BLaER1 treated with 17β-estradiol and CSF1 and Interleukin-3, amounts not matched to agents 10 nM and 100 nM (cell line): ENCODE data around the gene NELFE.
"Not testable (repeated sequence)": the region's sequence is repeated elsewhere in the genome, so short reads cannot be mapped to it uniquely, and the experiment has no call there.

ENCODE experiments used
- H3K27ac ChIP-seq, 11 experiments: shearing (Covaris generic); formaldehyde crosslinking; 2 replicates each; pipeline ENCODE4 v1.8.1; 2022
- H3K27me3 ChIP-seq, 11 experiments: shearing (Covaris generic); formaldehyde crosslinking; 2 replicates each; pipeline ENCODE4 v1.8.1; 2022
- H3K36me3 ChIP-seq, 11 experiments: shearing (Covaris generic); formaldehyde crosslinking; 2 replicates each; pipeline ENCODE4 v1.8.1; 2022
- H3K4me1 ChIP-seq, 10 experiments: shearing (Covaris generic); formaldehyde crosslinking; 2 replicates each; pipeline ENCODE4 v1.8.1; 2022
- H3K4me2 ChIP-seq, 11 experiments: shearing (Covaris generic); formaldehyde crosslinking; 2 replicates each; pipeline ENCODE4 v1.8.1; 2022
- H3K4me3 ChIP-seq, 10 experiments: shearing (Covaris generic); formaldehyde crosslinking; 2 replicates each; pipeline ENCODE4 v1.8.1; 2022
- H3K9ac ChIP-seq, 11 experiments: shearing (Covaris generic); formaldehyde crosslinking; 2 replicates each; pipeline ENCODE4 v1.8.1; 2022
- H3K9me3 ChIP-seq, 11 experiments: shearing (Covaris generic); formaldehyde crosslinking; replicated peaks in 1 of 11; 2 replicates each; pipeline ENCODE4 v1.8.1; 2022
- H4K20me1 ChIP-seq, 11 experiments: shearing (Covaris generic); formaldehyde crosslinking; 2 replicates each; pipeline ENCODE4 v1.8.1; 2022
- Cebpa-rat ChIP-seq, 11 experiments: shearing (Covaris generic); IDR thresholded peaks; 2 replicates each; pipeline ENCODE4 v1.8.1; 2022

NELFE gene

DNA sequence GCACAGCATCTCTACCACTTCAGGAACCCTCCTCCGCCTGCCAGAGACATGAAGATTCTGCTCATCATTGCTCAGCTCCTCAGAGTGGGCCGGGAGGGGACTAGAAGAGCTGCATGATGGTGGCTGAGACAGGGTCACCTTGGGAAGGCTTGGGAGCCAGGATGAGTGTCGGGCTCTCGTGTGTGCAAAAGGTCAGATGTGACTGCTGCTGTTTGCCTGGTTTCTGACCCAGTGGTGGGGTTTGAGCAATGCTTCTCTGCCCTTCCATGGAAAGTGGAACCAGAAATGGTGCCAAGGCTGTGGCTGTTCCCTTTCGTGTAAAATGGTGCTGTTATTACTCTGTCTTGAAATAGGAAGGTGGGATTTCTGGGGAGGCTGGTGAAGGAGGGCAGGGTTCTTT is 22.2 kb upstream of the NELFE start:
- H3K4me2 ChIP-seq, H3K27ac ChIP-seq, H3K4me3 ChIP-seq, H3K4me1 ChIP-seq, H3K27me3 ChIP-seq, H4K20me1 ChIP-seq, H3K9ac ChIP-seq: not testable (repeated sequence)
- Histone ChIP-seq H3K36me3 (peaks cover 0 to 23% (median 13%) of the 10 kb centered on the region in 11 experiments; a peak in 16 of 22 replicates), H3K9me3 (peaks cover 0 to 11% (median 7%) of the 10 kb centered on the region in 11 experiments; a peak in 10 of 22 replicates)

DNA sequence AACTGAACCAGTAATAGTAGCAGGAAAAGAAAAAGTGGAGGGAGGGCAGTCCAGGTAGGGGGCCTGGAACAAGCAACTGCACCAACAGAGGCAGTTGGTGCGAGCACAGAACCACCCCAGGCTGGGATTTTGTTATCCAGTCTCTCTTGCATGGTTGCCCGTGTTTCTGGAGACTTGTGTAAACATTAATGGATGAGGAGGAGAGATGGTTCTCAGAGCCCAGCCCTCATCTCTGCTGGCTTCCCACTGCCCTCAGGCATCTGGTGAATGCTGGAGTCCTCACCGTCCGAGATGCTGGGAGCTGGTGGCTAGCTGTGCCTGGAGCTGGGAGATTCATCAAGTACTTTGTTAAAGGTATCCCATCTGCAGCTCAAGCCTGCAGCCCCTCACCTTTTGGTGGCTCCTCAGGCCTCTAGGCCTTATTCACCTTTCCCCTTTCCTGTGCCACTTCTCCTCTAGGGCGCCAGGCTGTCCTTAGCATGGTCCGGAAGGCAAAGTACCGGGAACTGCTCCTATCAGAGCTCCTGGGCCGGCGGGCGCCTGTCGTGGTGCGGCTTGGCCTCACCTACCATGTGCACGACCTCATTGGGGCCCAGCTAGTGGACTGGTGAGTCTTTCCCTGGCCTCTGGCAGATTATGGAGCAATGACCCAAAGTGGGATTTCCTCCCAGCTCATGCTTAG is 21.6 kb upstream of the NELFE start:
- peaks cover 0 to 18% (median 8%) of the 10 kb centered on the region in 11 experiments; a peak in 10 of 22 replicates for H3K9me3 ChIP-seq
- peaks cover 0 to 25% (median 13%) of the 10 kb centered on the region in 11 experiments; a peak in 17 of 22 replicates for H3K36me3 ChIP-seq
- not testable (repeated sequence) for H3K9ac ChIP-seq, H3K4me3 ChIP-seq, H3K27ac ChIP-seq, H3K27me3 ChIP-seq, H4K20me1 ChIP-seq, H3K4me1 ChIP-seq, H3K4me2 ChIP-seq

- peaks cover 0 to 20% (median 8%) of the 10 kb centered on the region in 11 experiments; a peak in 10 of 22 replicates for H3K9me3 ChIP-seq
- 0 out of 22 replicates have a peak overlapping the region, but pooled peaks of 3 of the 11 experiments have one; percentile 7 to 17 (median 7) for H3K9ac ChIP-seq
- H3K4me3 ChIP-seq: no peak overlapping the region
- H3K4me1 ChIP-seq: peaks cover 0 to 7% (median 0%) of the 10 kb centered on the region in 10 experiments; a peak in 5 of 20 replicates
- H3K36me3 ChIP-seq: peaks cover 0 to 35% (median 13%) of the 10 kb centered on the region in 11 experiments; a peak in 17 of 22 replicates
- no peak overlapping the region for H3K27ac ChIP-seq
- no peaks in the 10 kb centered on the region for H3K27me3 ChIP-seq
- no peak for TF ChIP-seq Cebpa-rat (IDR thresholded peaks at IDR 0.05)
- H4K20me1 ChIP-seq: 0 out of 22 replicates have a peak, but pooled peaks cover 0 to 7% (median 0%) of the 10 kb centered on the region in 11 experiments
- no peak overlapping the region for H3K4me2 ChIP-seq
Observed at GRCh38 chr6:31979238-31979898, 20.6 kb upstream of the NELFE start.

GRCh38 chr6:31978831-31979230 is 20.1 kb upstream of the NELFE start:
- Histone ChIP-seq H3K9ac (peak overlapping the region in 3 of 11 experiments; percentile 22 to 33 (median 29); a peak in 1 of 22 replicates), H3K27ac (no peak overlapping the region), H3K27me3 (no peaks in the 10 kb centered on the region), H3K4me3 (no peak overlapping the region), H3K4me2 (peak overlapping the region in 3 of 11 experiments; percentile 0 to 17 (median 13); a peak in 1 of 22 replicates), H3K9me3 (peaks cover 0 to 20% (median 8%) of the 10 kb centered on the region in 11 experiments; a peak in 10 of 22 replicates), H3K4me1 (peaks cover under 1 to 10% (median 3%) of the 10 kb centered on the region in 10 experiments; a peak in 16 of 20 replicates), H4K20me1 (0 out of 22 replicates have a peak, but pooled peaks cover 0 to 7% (median 0%) of the 10 kb centered on the region in 11 experiments), H3K36me3 (peaks cover 0 to 36% (median 14%) of the 10 kb centered on the region in 11 experiments; a peak in 17 of 22 replicates)
- no peak for TF ChIP-seq Cebpa-rat (IDR thresholded peaks at IDR 0.05)

DNA sequence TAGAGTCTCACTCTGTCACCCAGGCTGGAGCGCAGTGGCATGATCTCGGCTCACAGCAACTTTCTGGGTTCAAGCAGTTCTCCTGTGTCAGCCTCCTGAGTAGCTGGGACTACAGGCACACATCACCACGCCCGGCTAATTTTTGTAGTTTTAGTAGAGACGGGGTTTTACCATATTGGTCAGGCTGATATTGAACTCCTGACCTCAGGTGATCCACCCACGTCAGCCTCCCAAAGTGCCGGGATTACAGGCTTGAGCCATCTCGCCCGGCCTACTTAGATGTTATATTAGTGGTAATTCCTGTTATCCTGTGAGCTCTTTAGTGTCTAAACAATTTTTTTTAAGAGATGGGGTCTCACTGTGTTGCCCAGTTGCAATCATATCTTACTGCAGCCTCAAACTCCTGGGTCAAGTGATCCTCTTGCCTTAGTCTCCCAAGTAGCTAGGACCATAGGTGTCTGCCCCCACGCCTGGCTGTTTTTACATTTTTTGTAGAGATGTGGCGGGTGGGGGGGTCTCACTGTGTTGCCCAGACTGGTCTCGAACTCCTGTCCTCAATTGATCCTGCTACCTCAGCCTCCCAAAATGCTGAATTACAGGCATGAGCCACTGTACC is 19.2 kb upstream of the NELFE start:
- Histone ChIP-seq H3K4me3 (no peak overlapping the region), H4K20me1 (0 out of 22 replicates have a peak, but pooled peaks cover 0 to 7% (median 0%) of the 10 kb centered on the region in 11 experiments), H3K27ac (no peak overlapping the region), H3K9ac (peak overlapping the region in 1 of 11 experiments; percentile 22; a peak in 1 of 22 replicates), H3K9me3 (peaks cover 0 to 20% (median 8%) of the 10 kb centered on the region in 11 experiments; a peak in 10 of 22 replicates), H3K36me3 (peaks cover 0 to 36% (median 14%) of the 10 kb centered on the region in 11 experiments; a peak in 17 of 22 replicates), H3K27me3 (no peaks in the 10 kb centered on the region), H3K4me1 (peaks cover 10 to 19% (median 12%) of the 10 kb centered on the region in 10 experiments), H3K4me2 (no peak overlapping the region)
- TF ChIP-seq Cebpa-rat (IDR thresholded peaks at IDR 0.05): no peak

GRCh38 chr6:31976065-31976464 is 17.3 kb upstream of the NELFE start:
- not testable (repeated sequence) for H3K4me3 ChIP-seq, H3K27me3 ChIP-seq, H4K20me1 ChIP-seq, H3K27ac ChIP-seq, H3K9ac ChIP-seq, H3K4me2 ChIP-seq
- H3K36me3 ChIP-seq: peaks cover 0 to 36% (median 14%) of the 10 kb centered on the region in 11 experiments; a peak in 17 of 22 replicates
- peaks cover 18 to 27% (median 20%) of the 10 kb centered on the region in 10 experiments for H3K4me1 ChIP-seq
- H3K9me3 ChIP-seq: peaks cover 0 to 20% (median 8%) of the 10 kb centered on the region in 11 experiments; a peak in 10 of 22 replicates

GRCh38 chr6:31972709-31973350 is 14.1 kb upstream of the NELFE start:
- no peak for TF ChIP-seq Cebpa-rat (IDR thresholded peaks at IDR 0.05)
- Histone ChIP-seq H3K4me1 (peaks cover 32 to 40% (median 35%) of the 10 kb centered on the region in 10 experiments), H3K27ac (peak overlapping the region; percentile 79 to 96 (median 91)), H3K36me3 (peaks cover 24 to 55% (median 35%) of the 10 kb centered on the region in 11 experiments), H3K4me2 (peak overlapping the region; percentile 94 to 99 (median 96)), H3K4me3 (peak overlapping the region; percentile 70 to 90 (median 78)), H3K27me3 (no peaks in the 10 kb centered on the region), H3K9me3 (peaks cover 0 to 20% (median 8%) of the 10 kb centered on the region in 11 experiments; a peak in 10 of 22 replicates), H3K9ac (peak overlapping the region; percentile 79 to 94 (median 88)), H4K20me1 (peaks cover 0 to 17% (median 0%) of the 10 kb centered on the region in 11 experiments; a peak in 4 of 22 replicates)

GRCh38 chr6:31971993-31972708 is 13.4 kb upstream of the NELFE start, which contains the start of gene DXO:
Gene DXO, minus strand, starts transcription at chr6:31972138. Its CDS starts 463 bp downstream, at chr6:31971675.
- Histone ChIP-seq H3K36me3 (peaks cover 31 to 58% (median 42%) of the 10 kb centered on the region in 11 experiments), H3K9ac (peak within 1 kb of the TSS; percentile 79 to 94 (median 88)), H3K27ac (peak within 1 kb of the TSS; percentile 79 to 96 (median 91)), H3K27me3 (no peaks in the 10 kb centered on the region), H3K9me3 (peaks cover 0 to 20% (median 8%) of the 10 kb centered on the region in 11 experiments; a peak in 10 of 22 replicates), H4K20me1 (peaks cover 0 to 17% (median 0%) of the 10 kb centered on the region in 11 experiments; a peak in 4 of 22 replicates), H3K4me2 (peak within 1 kb of the TSS; percentile 94 to 99 (median 96)), H3K4me1 (peaks cover 32 to 40% (median 35%) of the 10 kb centered on the region in 10 experiments), H3K4me3 (peak within 1 kb of the TSS; percentile 70 to 90 (median 78))
- peak in 9 of 11 experiments; percentile 35 to 97 (median 82); a peak in 16 of 22 replicates for TF ChIP-seq Cebpa-rat (IDR thresholded peaks at IDR 0.05)
